Spleen (tissue), 11 donors: ENCODE measurements around the gene DNAJC8. TPM values are rescaled to one million over a fixed set of nuclear protein-coding genes. Genes with fewer than 3 reads are reported as not detected.

Experiments used
- DNase-seq: peaks from one replicate; pipeline ENCODE4 v3.0.0-alpha.2; 2020
- H3K27ac ChIP-seq, 8 donors: fragments of 200-600 bp; sonication (generic) in 7 of 8; 1 replicate in 4 of 8; 2 replicates in 4 of 8; pipeline versions ENCODE4 v1.5.0 to v1.8.0; 2016 to 2021; ENCODE audit warnings: inconsistent platforms in 4 of 8, mild to moderate bottlenecking in 4 of 8, moderate library complexity in 1 of 8
- H3K27me3 ChIP-seq, 7 donors: fragments of 200-600 bp; sonication (generic) in 6 of 7; replicated peaks in 1 of 7; 1 replicate in 4 of 7; 2 replicates in 3 of 7; pipeline versions ENCODE4 v1.5.0 to v1.8.0; 2016 to 2021; ENCODE audit warnings: inconsistent platforms in 3 of 7, mild to moderate bottlenecking in 1 of 7
- H3K36me3 ChIP-seq, 6 donors: fragments of 200-600 bp; sonication (generic) in 5 of 6; 1 replicate in 4 of 6; 2 replicates in 2 of 6; pipeline versions ENCODE4 v1.5.0 to v1.8.0; 2016 to 2021; ENCODE audit warnings: inconsistent platforms in 2 of 6
- H3K4me1 ChIP-seq, 6 donors: fragments of 200-600 bp; sonication (generic) in 5 of 6; 1 replicate in 3 of 6; 2 replicates in 3 of 6; pipeline versions ENCODE4 v1.5.0 to v1.8.0; 2016 to 2021; ENCODE audit warnings: inconsistent platforms in 3 of 6
- H3K4me3 ChIP-seq, 8 donors: fragments of 200-600 bp; sonication (generic) in 7 of 8; 1 replicate in 4 of 8; 2 replicates in 4 of 8; pipeline versions ENCODE4 v1.5.0 to v1.8.0; 2016 to 2021; ENCODE audit warnings: inconsistent platforms in 4 of 8, mild to moderate bottlenecking in 4 of 8, moderate library complexity in 2 of 8
- H3K9me3 ChIP-seq, 8 donors: fragments of 200-600 bp; sonication (generic) in 7 of 8; 1 replicate in 4 of 8; 2 replicates in 4 of 8; pipeline versions ENCODE4 v1.5.0 to v1.8.0; 2016 to 2021; ENCODE audit warnings: inconsistent platforms in 4 of 8
- POLR2A ChIP-seq, 3 donors: fragments of 450-650 bp; IDR thresholded peaks; one replicate each; pipeline ENCODE4 v1.5.1; 2017; ENCODE audit warnings: antibody characterized with exemption in 3 of 3, mild to moderate bottlenecking in 1 of 3
- POLR2AphosphoS5 ChIP-seq, 3 donors: sonication (generic); formaldehyde crosslinking; IDR thresholded peaks; one replicate each; pipeline ENCODE4 v1.5.1; 2017; ENCODE audit warnings: antibody characterized with exemption in 3 of 3
- whole genome bisulfite sequencing, 5 donors: extraction: QIAGEN DNeasy Blood & Tissue Kit in 3 of 5; methylation state at CpG; one replicate each; pipeline versions ENCODE4 v1.1.5 to v1.1.7; 2013 to 2018; 5-methylcytosine and 5-hydroxymethylcytosine counted together
- intact Hi-C: fragments of 100-400 bp; cut with DNase I; formaldehyde crosslinking; loops from one replicate; pipeline ENCODE4 v1.15.0; 2023; ENCODE audit warnings: low total_unique reads
- polyA plus RNA-seq, 3 donors: library from polyadenylated mRNA; stranded (reverse); fragments of 200-250 nt; gene quantifications; one replicate each; pipeline ENCODE4 v1.2.1, GENCODE V29; 2013
- total RNA-seq, 7 donors: library from RNA; depleted of rRNA in 3 of 7; stranded (reverse); fragments of >200 nt in 3 of 7; fragmentation: NEBNext Ultra II Directional in 4 of 7; extraction: Animal tissue kit (Norgen Biotek cat#: 25700) in 4 of 7; gene quantifications; one replicate each; pipeline versions ENCODE4 v1.1.0 to v1.2.1, GENCODE V29; 2016 to 2021
- TF ChIP-seq, protein P1 (sequence below), 11 experiments: fragments of 200-600 bp in 7 of 11; fragments of 450-650 bp in 4 of 11; sonication (generic) in 4 of 11; IDR thresholded peaks in 8 of 11; conservative IDR thresholded peaks in 3 of 11; 1 replicate in 7 of 11; 2 replicates in 4 of 11; pipeline versions ENCODE4 v1.4.0 to v1.8.0; 2016 to 2021; ENCODE audit warnings: antibody characterized with exemption in 11 of 11, inconsistent platforms in 4 of 11, mild to moderate bottlenecking in 1 of 11
- donor health status: healthy with polysubstance abuse.
- donor health status: DM: no; HTN: no; CAD: no; lungs with moderate emphysema.
- donor health status: DM: no; HTN: no; CAD: no.
- donor health status: Bipolar disorder and iron deficiency.
- donor health status: healthy.
- donor health status: DM: no; HTN: no; CAD: no.
- donor health status: DM: yes; HTN: yes; CAD: no.

Gene DNAJC8
- total and polyA plus RNA-seq, 10 donors: 52.0 to 95.9 (median 62.3) TPM

DNA sequence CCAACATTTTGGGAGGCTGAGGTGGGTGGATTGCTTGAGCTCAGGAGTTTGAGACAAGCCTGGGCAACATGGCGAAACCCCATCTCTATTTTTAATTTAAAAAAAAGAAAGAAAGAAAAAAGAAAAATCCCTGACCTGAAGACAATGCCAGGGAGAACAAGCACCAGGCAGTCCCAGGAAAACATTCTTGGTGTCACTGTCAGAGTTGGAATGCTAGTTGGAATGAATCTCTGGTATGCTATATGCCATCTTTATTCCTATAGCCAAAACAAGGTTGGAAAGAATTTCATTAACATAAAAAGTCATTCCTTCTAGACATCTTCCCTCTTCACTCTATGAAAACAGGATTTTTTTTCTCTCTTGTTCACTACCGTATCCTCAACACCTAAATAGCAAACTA lies 2.8 kb downstream of the DNAJC8 start:
- Histone ChIP-seq H3K9me3 (no peaks in the 10 kb centered on the region), H3K27me3 (no peaks in the 10 kb centered on the region), H3K4me1 (peaks cover 17 to 58% (median 36%) of the 10 kb centered on the region in 6 donors), H3K4me3 (no peak overlapping the region), H3K36me3 (peaks cover 0 to 61% (median 51%) of the 10 kb centered on the region in 6 donors), H3K27ac (no peak overlapping the region)
- 84 to 91% (median 89%) methylated on average over 2 of the region's 2 CpGs for WGBS, 5 donors
- DNase-seq: no peak
- TF ChIP-seq POLR2A (IDR thresholded peaks at IDR 0.05): no peak
- TF ChIP-seq, protein P1, sequence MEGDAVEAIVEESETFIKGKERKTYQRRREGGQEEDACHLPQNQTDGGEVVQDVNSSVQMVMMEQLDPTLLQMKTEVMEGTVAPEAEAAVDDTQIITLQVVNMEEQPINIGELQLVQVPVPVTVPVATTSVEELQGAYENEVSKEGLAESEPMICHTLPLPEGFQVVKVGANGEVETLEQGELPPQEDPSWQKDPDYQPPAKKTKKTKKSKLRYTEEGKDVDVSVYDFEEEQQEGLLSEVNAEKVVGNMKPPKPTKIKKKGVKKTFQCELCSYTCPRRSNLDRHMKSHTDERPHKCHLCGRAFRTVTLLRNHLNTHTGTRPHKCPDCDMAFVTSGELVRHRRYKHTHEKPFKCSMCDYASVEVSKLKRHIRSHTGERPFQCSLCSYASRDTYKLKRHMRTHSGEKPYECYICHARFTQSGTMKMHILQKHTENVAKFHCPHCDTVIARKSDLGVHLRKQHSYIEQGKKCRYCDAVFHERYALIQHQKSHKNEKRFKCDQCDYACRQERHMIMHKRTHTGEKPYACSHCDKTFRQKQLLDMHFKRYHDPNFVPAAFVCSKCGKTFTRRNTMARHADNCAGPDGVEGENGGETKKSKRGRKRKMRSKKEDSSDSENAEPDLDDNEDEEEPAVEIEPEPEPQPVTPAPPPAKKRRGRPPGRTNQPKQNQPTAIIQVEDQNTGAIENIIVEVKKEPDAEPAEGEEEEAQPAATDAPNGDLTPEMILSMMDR (IDR thresholded peaks at IDR 0.05 in 8 of 11, conservative IDR thresholded peaks at IDR 0.05 in 3 of 11): no peak
- TF ChIP-seq POLR2AphosphoS5 (IDR thresholded peaks at IDR 0.05): no peak
- intact Hi-C loops: no loop called here

DNA sequence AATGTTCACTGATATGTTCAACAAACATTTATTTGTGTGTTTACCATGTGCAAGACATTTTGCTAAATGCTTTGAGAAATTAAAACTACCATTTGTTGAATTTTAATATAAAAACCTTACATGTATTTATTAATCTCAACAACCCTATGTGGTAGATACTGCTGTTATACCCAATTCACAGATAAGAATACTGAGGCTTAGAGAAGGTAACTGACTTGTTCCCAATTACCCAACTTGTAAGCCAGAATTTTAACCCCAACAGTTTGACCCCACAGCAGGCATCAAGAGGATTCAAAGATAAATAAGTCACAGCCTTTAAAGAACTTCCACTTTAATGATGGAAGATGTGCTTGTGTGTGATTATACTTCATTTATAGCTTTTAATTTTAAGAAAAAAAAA lies 3.7 kb downstream of the DNAJC8 start:
- H3K36me3 ChIP-seq: peaks cover 0 to 70% (median 59%) of the 10 kb centered on the region in 6 donors
- H3K9me3 ChIP-seq: no peaks in the 10 kb centered on the region
- no peak overlapping the region for H3K27ac ChIP-seq
- no peak for DNase-seq
- H3K27me3 ChIP-seq: no peaks in the 10 kb centered on the region
- no peak overlapping the region for H3K4me3 ChIP-seq
- TF ChIP-seq, protein P1 (IDR thresholded peaks at IDR 0.05 in 8 of 11, conservative IDR thresholded peaks at IDR 0.05 in 3 of 11): no peak
- TF ChIP-seq POLR2A (IDR thresholded peaks at IDR 0.05) (no peak), POLR2AphosphoS5 (IDR thresholded peaks at IDR 0.05) (no peak)
- peaks cover 17 to 50% (median 33%) of the 10 kb centered on the region in 6 donors for H3K4me1 ChIP-seq
- intact Hi-C loops: no loop called here

DNA sequence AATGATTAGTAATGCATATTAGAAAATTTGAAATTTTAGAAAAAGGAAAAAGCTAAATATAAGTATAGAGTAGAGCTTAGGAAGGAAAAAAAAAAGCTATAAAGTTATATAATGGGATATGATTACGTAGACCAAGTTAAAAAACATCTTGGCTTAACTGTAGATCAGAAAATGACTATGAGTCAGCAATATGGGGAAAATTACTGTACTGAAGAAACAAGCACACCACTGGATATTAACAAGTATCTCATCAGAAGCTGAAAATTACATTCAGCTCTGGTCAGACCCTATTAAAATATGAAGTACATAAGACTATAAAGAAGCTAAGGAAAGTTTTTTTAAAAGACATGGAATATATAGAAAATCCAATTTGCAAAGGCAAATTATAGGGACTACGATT lies 19.5 kb downstream of the DNAJC8 start:
- H3K4me3 ChIP-seq: no peak overlapping the region
- no peaks in the 10 kb centered on the region for H3K9me3 ChIP-seq
- peaks cover 0 to 11% (median 5%) of the 10 kb centered on the region in 6 donors for H3K4me1 ChIP-seq
- TF ChIP-seq, protein P1 (IDR thresholded peaks at IDR 0.05 in 8 of 11, conservative IDR thresholded peaks at IDR 0.05 in 3 of 11): no peak
- TF ChIP-seq POLR2A (IDR thresholded peaks at IDR 0.05) (no peak), POLR2AphosphoS5 (IDR thresholded peaks at IDR 0.05) (no peak)
- intact Hi-C loops: no loop called here
- H3K27ac ChIP-seq: no peak overlapping the region
- peaks cover 2 to 99% (median 49%) of the 10 kb centered on the region in 6 donors for H3K36me3 ChIP-seq
- DNase-seq: no peak
- 39 to 91% (median 71%) methylated on average over 2 of the region's 2 CpGs for WGBS, 5 donors
- H3K27me3 ChIP-seq: no peaks in the 10 kb centered on the region

DNA sequence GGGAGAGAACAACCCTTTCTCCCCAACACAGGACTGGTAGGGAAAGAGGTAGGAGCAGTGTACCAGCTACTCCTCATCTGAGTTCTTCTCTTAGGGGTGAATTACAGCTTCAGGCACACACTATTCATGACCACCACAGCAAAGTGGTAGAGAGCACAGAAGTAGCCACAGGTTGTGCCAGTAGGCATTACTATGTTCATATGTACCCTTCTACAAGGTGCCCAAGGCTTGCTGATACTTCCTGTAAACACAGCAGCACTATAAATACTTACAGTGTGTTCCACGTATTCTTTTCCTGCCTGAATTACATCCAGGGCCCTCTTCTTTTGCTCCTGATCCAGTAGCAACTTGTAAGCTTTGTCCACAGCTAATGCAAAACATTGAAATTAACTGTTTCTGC lies 23.1 kb downstream of the DNAJC8 start:
- no peak overlapping the region for H3K4me3 ChIP-seq
- H3K27me3 ChIP-seq: no peaks in the 10 kb centered on the region
- intact Hi-C loops: loop anchor here (2.0 to 10.0 kb wide), 2 partner anchors 121 to 355 kb away; partner anchors contain the start of gene EYA3
- peak overlapping the region in 2 of 8 donors; percentile 8 to 32 for H3K27ac ChIP-seq
- TF ChIP-seq, protein P1 (IDR thresholded peaks at IDR 0.05 in 8 of 11, conservative IDR thresholded peaks at IDR 0.05 in 3 of 11): no peak
- TF ChIP-seq POLR2A (IDR thresholded peaks at IDR 0.05): no peak
- TF ChIP-seq POLR2AphosphoS5 (IDR thresholded peaks at IDR 0.05): no peak
- peaks cover 2 to 99% (median 70%) of the 10 kb centered on the region in 6 donors for H3K36me3 ChIP-seq
- no peaks in the 10 kb centered on the region for H3K9me3 ChIP-seq
- DNase-seq: no peak
- WGBS, 5 donors: 46 to 77% (median 52%) methylated on average over 1 of the region's 1 CpG
- peaks cover 0 to 11% (median 5%) of the 10 kb centered on the region in 6 donors for H3K4me1 ChIP-seq
